ENCODE results near the gene NRIP2.

NRIP2 gene

DNA sequence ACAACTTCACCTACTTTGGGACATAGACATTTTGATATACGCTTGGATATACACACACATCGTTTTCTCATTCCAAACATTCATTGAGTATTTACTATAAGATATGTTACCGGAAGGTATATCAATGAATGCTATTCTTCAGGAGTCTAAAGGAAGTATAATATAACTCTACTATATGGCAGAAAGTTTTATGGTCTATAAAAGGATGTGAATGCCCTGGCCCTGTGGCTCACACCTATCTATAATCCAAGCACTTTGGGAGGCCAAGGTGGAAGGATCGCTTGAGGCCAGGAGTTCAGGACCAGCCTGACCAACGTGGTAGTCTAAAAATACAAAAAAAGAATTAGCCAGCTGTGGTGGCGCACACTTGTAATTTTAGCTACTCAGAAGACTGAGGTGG, 5.6 kb downstream of the NRIP2 start:
- H3K36me3 Mint-ChIP-seq (ENCODE audit: low read depth) = peaks cover 50% of the 10 kb centered on the region

DNA sequence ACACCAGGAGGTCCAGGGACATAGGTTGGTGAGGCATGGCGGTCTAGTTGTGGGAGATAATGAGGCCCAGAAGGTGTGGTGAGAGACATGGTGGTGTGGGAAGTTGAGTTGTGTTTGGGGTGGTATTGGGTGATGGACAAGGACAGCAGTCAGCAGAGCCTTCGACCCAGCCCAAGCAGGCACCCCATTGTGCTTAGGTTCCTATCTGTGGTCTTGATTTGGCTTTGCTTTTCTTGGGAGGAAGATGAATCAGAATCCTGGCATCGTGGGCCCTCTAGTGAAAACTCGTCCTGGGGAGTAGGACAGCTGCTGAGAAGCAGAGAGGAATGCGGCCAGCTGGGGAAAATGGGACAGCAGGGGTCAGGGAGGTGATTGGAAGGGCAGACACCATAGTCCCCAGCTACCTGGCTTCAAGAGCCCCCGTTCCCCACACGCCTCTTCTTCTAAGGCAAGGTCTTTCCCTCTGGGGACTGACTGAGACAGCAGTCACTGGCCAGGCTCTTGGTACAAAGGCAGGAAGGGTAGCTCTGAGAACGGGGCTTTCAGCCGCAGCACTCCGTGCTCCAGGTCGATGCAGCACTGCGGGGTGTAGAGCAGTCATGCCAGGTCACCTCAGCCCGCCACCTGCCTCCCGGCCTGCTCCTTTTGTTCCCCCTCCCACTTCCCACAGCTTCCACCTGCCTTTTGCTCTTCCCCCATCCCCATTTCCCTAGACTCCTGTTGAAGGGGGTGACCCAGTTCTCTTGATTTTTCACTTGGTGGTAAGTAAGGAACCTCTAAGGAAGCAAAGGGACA, 7.9 kb downstream of the NRIP2 start:
- H3K4me3 Mint-ChIP-seq = no peak overlapping the region
- peaks cover 4% of the 10 kb centered on the region for H3K4me1 Mint-ChIP-seq (ENCODE audit: low read depth)
- no peaks in the 10 kb centered on the region for H3K27me3 Mint-ChIP-seq
- H3K36me3 Mint-ChIP-seq (ENCODE audit: low read depth) = peaks cover 65% of the 10 kb centered on the region
- H3K27ac Mint-ChIP-seq = no peak overlapping the region
- H3K9me3 Mint-ChIP-seq = no peaks in the 10 kb centered on the region

More for the DNA sequence above, 5.6 kb downstream of the NRIP2 start:
- H3K9me3 Mint-ChIP-seq = no peaks in the 10 kb centered on the region
- no peaks in the 10 kb centered on the region for H3K4me1 Mint-ChIP-seq (ENCODE audit: low read depth)
- H3K27me3 Mint-ChIP-seq = no peaks in the 10 kb centered on the region
- no peak overlapping the region for H3K4me3 Mint-ChIP-seq
- H3K27ac Mint-ChIP-seq = no peak overlapping the region

- peaks cover 68% of the 10 kb centered on the region for H3K36me3 Mint-ChIP-seq (ENCODE audit: low read depth)
- no peak overlapping the region for H3K27ac Mint-ChIP-seq
- no peak overlapping the region for H3K4me3 Mint-ChIP-seq
- H3K27me3 Mint-ChIP-seq = no peaks in the 10 kb centered on the region
- no peaks in the 10 kb centered on the region for H3K9me3 Mint-ChIP-seq
- H3K4me1 Mint-ChIP-seq (ENCODE audit: low read depth) = peaks cover 4% of the 10 kb centered on the region
These were observed 8.8 kb downstream of the NRIP2 start for GRCh38 chr12:2826036-2826435.

GRCh38 chr12:2825132-2825531, 9.7 kb downstream of the NRIP2 start:
- H3K27ac Mint-ChIP-seq = no peak overlapping the region
- no peaks in the 10 kb centered on the region for H3K27me3 Mint-ChIP-seq
- H3K4me1 Mint-ChIP-seq (ENCODE audit: low read depth) = peaks cover 4% of the 10 kb centered on the region
- H3K36me3 Mint-ChIP-seq (ENCODE audit: low read depth) = peaks cover 66% of the 10 kb centered on the region
- no peaks in the 10 kb centered on the region for H3K9me3 Mint-ChIP-seq
- H3K4me3 Mint-ChIP-seq = no peak overlapping the region

- no peaks in the 10 kb centered on the region for H3K9me3 Mint-ChIP-seq
- no peak overlapping the region for H3K4me3 Mint-ChIP-seq
- H3K27me3 Mint-ChIP-seq = no peaks in the 10 kb centered on the region
- peaks cover 69% of the 10 kb centered on the region for H3K36me3 Mint-ChIP-seq (ENCODE audit: low read depth)
- peak overlapping the region; percentile 16 for H3K27ac Mint-ChIP-seq
- H3K4me1 Mint-ChIP-seq (ENCODE audit: low read depth) = peaks cover 4% of the 10 kb centered on the region
These were observed 10.3 kb downstream of the NRIP2 start for GRCh38 chr12:2824541-2824940.

GRCh38 chr12:2823483-2823882, 11.4 kb downstream of the NRIP2 start:
- Mint-ChIP-seq H3K9me3 (no peaks in the 10 kb centered on the region), H3K4me1 (ENCODE audit: low read depth) (peaks cover 4% of the 10 kb centered on the region), H3K27ac (peak overlapping the region; percentile 31), H3K36me3 (ENCODE audit: low read depth) (peaks cover 65% of the 10 kb centered on the region), H3K27me3 (no peaks in the 10 kb centered on the region), H3K4me3 (no peak overlapping the region)

GRCh38 chr12:2820432-2820831, 14.4 kb downstream of the NRIP2 start:
- peaks cover 69% of the 10 kb centered on the region for H3K36me3 Mint-ChIP-seq (ENCODE audit: low read depth)
- H3K4me3 Mint-ChIP-seq = no peak overlapping the region
- no peaks in the 10 kb centered on the region for H3K27me3 Mint-ChIP-seq
- no peak overlapping the region for H3K27ac Mint-ChIP-seq
- H3K4me1 Mint-ChIP-seq (ENCODE audit: low read depth) = peaks cover 8% of the 10 kb centered on the region
- H3K9me3 Mint-ChIP-seq = no peaks in the 10 kb centered on the region

- Mint-ChIP-seq H3K4me3 (no peak overlapping the region), H3K4me1 (ENCODE audit: low read depth) (peaks cover 14% of the 10 kb centered on the region), H3K36me3 (ENCODE audit: low read depth) (peaks cover 68% of the 10 kb centered on the region), H3K27ac (no peak overlapping the region), H3K27me3 (no peaks in the 10 kb centered on the region), H3K9me3 (no peaks in the 10 kb centered on the region)
These were observed 15.0 kb downstream of the NRIP2 start for GRCh38 chr12:2819810-2820209.

DNA sequence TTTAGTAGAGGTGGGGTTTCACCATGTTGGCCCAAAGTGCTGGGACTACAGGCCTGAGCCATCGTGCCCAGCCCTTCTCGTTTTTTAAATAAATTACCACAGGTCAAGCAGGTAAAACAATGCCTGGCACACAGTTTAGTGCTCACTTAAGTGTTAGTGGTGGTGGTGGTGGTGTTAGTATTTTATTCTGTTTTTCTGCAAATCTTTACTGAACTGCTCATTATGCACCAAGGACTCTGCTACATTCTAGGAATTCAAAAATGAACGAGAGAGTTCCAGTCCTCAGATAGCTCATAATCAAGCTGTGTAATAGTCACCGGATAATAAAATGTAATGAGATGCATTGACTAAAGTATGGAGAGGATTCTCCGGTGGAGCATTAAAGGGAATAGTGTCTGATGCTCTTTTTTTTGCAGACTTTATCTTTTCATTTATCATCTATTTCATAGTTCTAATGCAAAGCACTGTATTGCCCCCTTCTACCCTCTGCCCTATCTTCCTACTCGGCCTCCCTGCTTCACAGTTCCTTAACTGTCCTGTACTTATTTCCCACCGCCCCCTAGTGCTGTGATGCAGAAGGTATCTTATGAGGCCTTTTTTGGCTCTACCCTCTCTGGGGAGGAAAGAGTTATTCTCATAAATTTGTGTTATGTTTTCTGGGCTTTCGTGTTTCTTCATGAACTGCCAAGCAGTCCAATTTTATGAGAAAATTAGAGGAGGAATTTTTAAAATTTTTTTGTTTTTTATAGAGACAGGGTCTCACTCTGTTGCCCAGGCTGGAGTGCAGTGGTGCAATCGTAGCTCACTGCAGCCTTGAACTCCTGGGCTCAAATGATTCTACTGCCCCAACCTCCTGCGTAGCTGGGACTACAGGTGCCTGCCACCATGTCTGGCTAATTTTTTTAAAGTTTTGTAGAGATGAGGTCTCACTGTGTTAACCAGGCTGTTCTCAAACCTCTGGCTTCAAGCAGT, 21.3 kb downstream of the NRIP2 start:
- peaks cover 39% of the 10 kb centered on the region for H3K4me1 Mint-ChIP-seq (ENCODE audit: low read depth)
- H3K4me3 Mint-ChIP-seq = peak overlapping the region; percentile 100
- no peaks in the 10 kb centered on the region for H3K27me3 Mint-ChIP-seq
- no peaks in the 10 kb centered on the region for H3K9me3 Mint-ChIP-seq
- peaks cover 21% of the 10 kb centered on the region for H3K36me3 Mint-ChIP-seq (ENCODE audit: low read depth)
- peak overlapping the region; percentile 100 for H3K27ac Mint-ChIP-seq

- Mint-ChIP-seq H3K4me3 (peak within 1 kb of the TSS; percentile 100), H3K36me3 (ENCODE audit: low read depth) (peaks cover 16% of the 10 kb centered on the region), H3K27ac (peak within 1 kb of the TSS; percentile 100), H3K4me1 (ENCODE audit: low read depth) (peaks cover 39% of the 10 kb centered on the region), H3K27me3 (no peaks in the 10 kb centered on the region), H3K9me3 (no peaks in the 10 kb centered on the region)
These were observed 22.3 kb downstream of the NRIP2 start, which contains the start of gene ITFG2 for GRCh38 chr12:2812290-2813213. Gene ITFG2, plus strand, starts transcription at chr12:2812668. Its CDS starts 93 bp downstream, at chr12:2812761.

- Mint-ChIP-seq H3K27ac (peak overlapping the region; percentile 58), H3K4me1 (ENCODE audit: low read depth) (peaks cover 39% of the 10 kb centered on the region), H3K36me3 (ENCODE audit: low read depth) (peaks cover 19% of the 10 kb centered on the region), H3K9me3 (no peaks in the 10 kb centered on the region), H3K4me3 (peak overlapping the region; percentile 100), H3K27me3 (no peaks in the 10 kb centered on the region)
These were observed 23.0 kb downstream of the NRIP2 start for GRCh38 chr12:2811801-2812200.

- Mint-ChIP-seq H3K4me3 (no peak overlapping the region), H3K4me1 (ENCODE audit: low read depth) (peaks cover 13% of the 10 kb centered on the region), H3K27me3 (no peaks in the 10 kb centered on the region), H3K36me3 (ENCODE audit: low read depth) (peaks cover 54% of the 10 kb centered on the region), H3K9me3 (no peaks in the 10 kb centered on the region), H3K27ac (no peak overlapping the region)
These were observed 28.1 kb downstream of the NRIP2 start for GRCh38 chr12:2806700-2807099.

- Mint-ChIP-seq H3K4me1 (ENCODE audit: low read depth) (peaks cover 10% of the 10 kb centered on the region), H3K27ac (peak overlapping the region; percentile 53), H3K27me3 (no peaks in the 10 kb centered on the region), H3K36me3 (ENCODE audit: low read depth) (peaks cover 69% of the 10 kb centered on the region), H3K9me3 (no peaks in the 10 kb centered on the region), H3K4me3 (no peak overlapping the region)
These were observed 29.7 kb downstream of the NRIP2 start for GRCh38 chr12:2805143-2805520.

- Mint-ChIP-seq H3K36me3 (ENCODE audit: low read depth) (peaks cover 74% of the 10 kb centered on the region), H3K27ac (peak overlapping the region; percentile 53), H3K27me3 (no peaks in the 10 kb centered on the region), H3K4me3 (no peak overlapping the region), H3K4me1 (ENCODE audit: low read depth) (peaks cover 10% of the 10 kb centered on the region), H3K9me3 (no peaks in the 10 kb centered on the region)
These were observed 30.3 kb downstream of the NRIP2 start for GRCh38 chr12:2804393-2805142.

Data from stimulated activated naive CD8-positive, alpha-beta T cell treated with anti-CD3 and anti-CD28 coated beads, Interleukin-15, Interleukin-2, amounts not matched to agents 100 ng/mL and 50 ng/mL, for 24 hours (primary cell).